PC-9 (cell line): Measurements from ENCODE around the gene TMEM35B. TPM values are rescaled to one million over a fixed set of nuclear protein-coding genes. Genes with fewer than 3 reads are reported as not detected.

Source experiments
- BruUV-seq: library from RNA; stranded (reverse); fragments of 400-500 nt; replicated peaks from 2 replicates; lab custom pipeline; 2021; lab: Mats Ljungman, UMichigan
- CTCF ChIA-PET: fragments of 300-600 bp; sonication (Branson Sonifier 250); formaldehyde crosslinking; loops from one replicate; lab custom pipeline; 2022; ENCODE audit warnings: antibody characterized with exemption; lab: Charles Lee
- POLR2A ChIA-PET: fragments of 300-600 bp; sonication (Branson Sonifier 250); formaldehyde crosslinking; loops from one replicate; lab custom pipeline; 2022; ENCODE audit warnings: antibody characterized with exemption; ENCODE audit not compliant: unreplicated experiment; lab: Charles Lee
- DNase-seq, 2 experiments: peaks; one replicate each; pipeline versions ENCODE4 v3.0.0 to v3.0.0-alpha.2; 2015 to 2022; ENCODE audit warnings: mixed read lengths in 1 of 2
- H2AFZ ChIP-seq: fragments of 200-600 bp; sonication (generic); 2 replicates; pipeline ENCODE4 v1.8.1; 2017; ENCODE audit warnings: antibody characterized with exemption
- H3F3A ChIP-seq: fragments of 200-600 bp; sonication (generic); 2 replicates; pipeline ENCODE4 v1.8.1; 2017; ENCODE audit warnings: antibody characterized with exemption, mild to moderate bottlenecking, low read depth; ENCODE audit not compliant: insufficient read depth
- H3K27ac ChIP-seq: fragments of 200-600 bp; sonication (generic); 2 replicates; pipeline ENCODE4 v1.6.1; 2016; ENCODE audit warnings: mixed run types
- H3K27me3 ChIP-seq: fragments of 200-600 bp; sonication (generic); 2 replicates; pipeline ENCODE4 v1.6.1; 2016; ENCODE audit warnings: low read depth, mixed run types; ENCODE audit not compliant: insufficient read depth
- H3K36me3 ChIP-seq: fragments of 200-600 bp; sonication (generic); 2 replicates; pipeline ENCODE4 v1.6.1; 2016; ENCODE audit warnings: low read depth, mixed run types
- H3K4me1 ChIP-seq: fragments of 200-600 bp; sonication (generic); replicated peaks from 2 replicates; pipeline ENCODE4 v1.6.1; 2016; ENCODE audit warnings: mixed run types; ENCODE audit not compliant: insufficient read depth
- H3K4me2 ChIP-seq: fragments of 200-600 bp; sonication (generic); 2 replicates; pipeline ENCODE4 v1.6.1; 2017; ENCODE audit warnings: mixed run types
- H3K4me3 ChIP-seq: fragments of 200-600 bp; sonication (generic); 2 replicates; pipeline ENCODE4 v1.6.1; 2016; ENCODE audit warnings: mixed run types
- H3K79me2 ChIP-seq: fragments of 200-600 bp; sonication (generic); 2 replicates; pipeline ENCODE4 v1.6.1; 2017; ENCODE audit warnings: low read depth, mixed run types
- H3K9me2 ChIP-seq: fragments of 200-600 bp; sonication (generic); 2 replicates; pipeline ENCODE4 v1.8.1; 2017; ENCODE audit warnings: mild to moderate bottlenecking; ENCODE audit not compliant: insufficient read depth
- H3K9me3 ChIP-seq: fragments of 200-600 bp; sonication (generic); 2 replicates; pipeline ENCODE4 v1.8.1; 2016; ENCODE audit warnings: low read depth; ENCODE audit not compliant: insufficient read depth
- H4K20me1 ChIP-seq: fragments of 200-600 bp; sonication (generic); 2 replicates; pipeline ENCODE4 v1.8.1; 2017; ENCODE audit not compliant: insufficient read depth
- EZH2 ChIP-seq: fragments of 200-600 bp; sonication (generic); IDR thresholded peaks from 2 replicates; pipeline ENCODE4 v1.8.0; 2017; ENCODE audit warnings: antibody characterized with exemption, low read depth
- intact Hi-C: fragments of 100-400 bp; cut with micrococcal nuclease; formaldehyde crosslinking; loops from one replicate; pipeline ENCODE4 v1.10.0; 2022; ENCODE audit not compliant: unreplicated experiment
- total RNA-seq: library from RNA; stranded (reverse); gene quantifications from 2 replicates; pipeline ENCODE4 v1.2.3, GENCODE V29; 2021
- TF ChIP-seq, protein P1 (sequence below): fragments of 200-600 bp; sonication (generic); conservative IDR thresholded peaks from 2 replicates; pipeline ENCODE4 v1.6.1; 2017; ENCODE audit warnings: mixed run types, antibody characterized with exemption, mild to moderate bottlenecking, moderate library complexity

Gene TMEM35B
- total RNA-seq, 1 experiment from 2014 or later = 41.7 TPM

DNA sequence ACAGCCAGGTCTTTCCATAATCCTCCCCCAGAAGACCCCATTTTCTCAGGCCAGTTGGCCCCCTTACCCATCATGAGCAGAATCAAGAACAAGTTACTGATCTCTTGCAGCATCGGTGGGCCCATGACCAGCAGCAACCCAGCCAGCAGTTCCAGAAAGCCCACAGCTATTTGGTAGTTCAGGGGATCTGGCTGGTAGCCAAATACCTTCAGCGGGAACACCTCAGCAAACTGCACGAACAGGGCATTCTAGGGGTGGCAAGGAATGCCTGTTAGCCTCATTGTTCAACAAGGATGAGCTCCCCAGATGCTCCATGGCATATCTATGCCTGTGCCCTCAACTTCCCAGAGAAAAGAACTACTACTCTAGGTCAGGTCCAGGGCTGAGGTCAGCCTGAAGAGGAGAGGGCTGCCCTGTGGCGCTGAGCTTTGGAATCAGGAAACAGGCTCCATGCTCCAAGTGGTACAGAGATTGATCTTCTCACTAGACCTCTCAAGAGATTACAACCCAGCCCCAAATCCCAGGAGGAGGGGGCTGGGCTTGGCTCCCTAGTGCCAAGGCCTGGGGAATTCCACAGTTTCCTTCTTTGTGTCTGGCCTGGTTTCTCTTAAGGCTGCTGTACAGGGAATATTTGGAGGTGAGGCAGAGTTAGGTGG lies 1.3 kb downstream of the TMEM35B start:
- H2AFZ ChIP-seq = peak overlapping the region; percentile 95; the same call in 1 of the 2 replicates
- peak in 1 of 2 experiments; percentile 49 for DNase-seq
- no peaks in the 10 kb centered on the region for H4K20me1 ChIP-seq
- peak overlapping the region; percentile 71; the same call in 1 of the 2 replicates for H3K4me3 ChIP-seq
- H3K79me2 ChIP-seq = no peaks in the 10 kb centered on the region
- H3K27me3 ChIP-seq = no peaks in the 10 kb centered on the region
- POLR2A ChIA-PET = interaction anchor here (0.7 kb wide), 1 partner anchor 187 kb away, joined by 5 read pairs; no protein-coding TSS in a partner anchor
- no peaks in the 10 kb centered on the region for H3F3A ChIP-seq
- no peaks in the 10 kb centered on the region for H3K9me3 ChIP-seq
- peaks cover 6% of the 10 kb centered on the region; the same call in 1 of the 2 replicates for H3K36me3 ChIP-seq
- CTCF ChIA-PET = no interaction called here
- TSS peak; percentile 39 for BruUV-seq
- intact Hi-C loops = loop anchor here (2.0 kb wide), 1 partner anchor 47 kb away; the partner anchor contains the start of gene ZMYM6
- no peaks in the 10 kb centered on the region; the same call in 1 of the 2 replicates for H3K4me1 ChIP-seq
- peak overlapping the region; percentile 94 for H3K4me2 ChIP-seq
- H3K9me2 ChIP-seq = no peaks in the 10 kb centered on the region
- TF ChIP-seq, protein P1, sequence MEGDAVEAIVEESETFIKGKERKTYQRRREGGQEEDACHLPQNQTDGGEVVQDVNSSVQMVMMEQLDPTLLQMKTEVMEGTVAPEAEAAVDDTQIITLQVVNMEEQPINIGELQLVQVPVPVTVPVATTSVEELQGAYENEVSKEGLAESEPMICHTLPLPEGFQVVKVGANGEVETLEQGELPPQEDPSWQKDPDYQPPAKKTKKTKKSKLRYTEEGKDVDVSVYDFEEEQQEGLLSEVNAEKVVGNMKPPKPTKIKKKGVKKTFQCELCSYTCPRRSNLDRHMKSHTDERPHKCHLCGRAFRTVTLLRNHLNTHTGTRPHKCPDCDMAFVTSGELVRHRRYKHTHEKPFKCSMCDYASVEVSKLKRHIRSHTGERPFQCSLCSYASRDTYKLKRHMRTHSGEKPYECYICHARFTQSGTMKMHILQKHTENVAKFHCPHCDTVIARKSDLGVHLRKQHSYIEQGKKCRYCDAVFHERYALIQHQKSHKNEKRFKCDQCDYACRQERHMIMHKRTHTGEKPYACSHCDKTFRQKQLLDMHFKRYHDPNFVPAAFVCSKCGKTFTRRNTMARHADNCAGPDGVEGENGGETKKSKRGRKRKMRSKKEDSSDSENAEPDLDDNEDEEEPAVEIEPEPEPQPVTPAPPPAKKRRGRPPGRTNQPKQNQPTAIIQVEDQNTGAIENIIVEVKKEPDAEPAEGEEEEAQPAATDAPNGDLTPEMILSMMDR = no peak
- TF ChIP-seq EZH2 = no peak
- H3K27ac ChIP-seq = no peak overlapping the region

DNA sequence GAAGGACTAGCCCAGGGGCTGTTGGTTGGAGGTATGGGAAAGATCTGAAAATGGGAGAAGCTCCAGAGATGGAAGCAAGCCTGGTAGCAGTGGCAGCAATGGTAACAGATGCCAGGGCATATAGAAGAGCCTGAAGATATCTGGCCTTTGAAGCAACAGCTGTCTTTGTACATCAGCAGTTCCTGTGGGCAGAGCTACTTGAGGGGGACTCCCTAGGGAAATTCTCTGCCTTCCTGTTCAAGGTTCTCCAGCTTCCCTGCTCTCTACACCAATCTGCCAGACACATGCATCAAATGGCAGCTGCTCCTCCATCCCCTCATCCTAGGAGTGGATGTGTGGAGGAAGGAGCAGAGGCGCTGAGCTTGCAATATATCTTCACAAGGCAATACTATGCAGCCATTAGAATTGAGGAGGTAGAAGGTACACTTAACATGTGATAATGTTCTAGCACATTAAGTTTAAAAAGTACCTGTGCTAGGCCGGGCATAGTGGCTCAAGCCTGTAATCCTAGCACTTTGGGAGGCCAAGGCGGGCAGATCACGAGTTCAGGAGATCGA lies 2.2 kb downstream of the TMEM35B start:
- DNase-seq = no peak
- H3K4me1 ChIP-seq = no peaks in the 10 kb centered on the region; the same call in 1 of the 2 replicates
- TF ChIP-seq EZH2 = no peak
- TF ChIP-seq, protein P1 = no peak
- POLR2A ChIA-PET = no interaction called here
- H3K27me3 ChIP-seq = no peaks in the 10 kb centered on the region
- no peaks in the 10 kb centered on the region for H3F3A ChIP-seq
- no TSS peak for BruUV-seq
- H3K9me2 ChIP-seq = no peaks in the 10 kb centered on the region
- no peak overlapping the region for H2AFZ ChIP-seq
- intact Hi-C loops = no loop called here
- no peaks in the 10 kb centered on the region for H3K79me2 ChIP-seq
- H3K4me2 ChIP-seq = no peak overlapping the region
- H3K36me3 ChIP-seq = peaks cover 6% of the 10 kb centered on the region; the same call in 1 of the 2 replicates
- H3K27ac ChIP-seq = no peak overlapping the region
- CTCF ChIA-PET = no interaction called here
- no peak overlapping the region for H3K4me3 ChIP-seq
- H3K9me3 ChIP-seq = no peaks in the 10 kb centered on the region
- H4K20me1 ChIP-seq = no peaks in the 10 kb centered on the region

DNA sequence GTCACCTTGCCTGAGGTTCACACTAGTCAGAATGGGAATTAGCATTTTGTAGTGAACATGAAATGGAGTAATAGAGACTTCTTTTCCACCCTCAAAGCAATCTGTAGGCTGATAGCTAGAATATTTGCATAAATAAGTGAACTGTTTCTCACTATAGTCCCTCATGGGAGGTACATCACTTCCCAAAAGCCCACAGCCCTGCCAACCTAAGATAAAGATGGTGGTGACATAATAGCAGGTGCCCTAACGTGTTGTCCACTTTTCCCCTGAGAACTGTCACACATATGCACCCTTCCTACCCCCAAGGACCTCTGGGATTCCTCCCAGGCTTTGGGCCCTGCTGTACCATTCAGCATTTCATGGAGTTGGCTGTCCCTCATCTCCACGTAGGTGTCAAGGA lies 4.4 kb downstream of the TMEM35B start:
- no peak overlapping the region for H3K27ac ChIP-seq
- H3K4me2 ChIP-seq = no peak overlapping the region
- no peaks in the 10 kb centered on the region for H3K9me3 ChIP-seq
- H3K4me1 ChIP-seq = no peaks in the 10 kb centered on the region; the same call in 1 of the 2 replicates
- H3F3A ChIP-seq = no peaks in the 10 kb centered on the region
- H2AFZ ChIP-seq = no peak overlapping the region
- DNase-seq = no peak
- BruUV-seq = no TSS peak
- no peaks in the 10 kb centered on the region for H3K36me3 ChIP-seq
- H3K9me2 ChIP-seq = no peaks in the 10 kb centered on the region
- ChIA-PET POLR2A (no interaction called here), CTCF (no interaction called here)
- H3K79me2 ChIP-seq = no peaks in the 10 kb centered on the region
- intact Hi-C loops = no loop called here
- TF ChIP-seq EZH2 = no peak
- TF ChIP-seq, protein P1 = no peak
- H3K4me3 ChIP-seq = no peak overlapping the region
- no peaks in the 10 kb centered on the region for H3K27me3 ChIP-seq
- H4K20me1 ChIP-seq = no peaks in the 10 kb centered on the region
